HepG2 (cell line): Measurements from ENCODE around the gene RBBP8NL. TPM values are rescaled to one million over a fixed set of nuclear protein-coding genes. Genes with fewer than 3 reads are reported as not detected.

ENCODE experiments used
- ATAC-seq: fragments of 200-7000 bp; cut with Tn5 transposase; 3 replicates; pipeline ENCODE4 v1.9.1; 2020; ENCODE audit warnings: mild to moderate bottlenecking, moderate library complexity
- BruUV-seq: library from RNA; stranded (reverse); fragments of 400-500 nt; replicated peaks from 2 replicates; lab custom pipeline; 2021; lab: Mats Ljungman, UMichigan
- CTCF ChIA-PET: fragments of 300-600 bp; formaldehyde crosslinking; extraction: SDS; loops from one replicate; lab custom pipeline; 2021; ENCODE audit warnings: low total read pairs, inconsistent platforms, low intra/inter-chr PET ratio; lab: Yijun Ruan, JAX
- POLR2A ChIA-PET: fragments of 350-600 bp; sonication (Branson Sonifier 250); formaldehyde crosslinking; loops from one replicate; lab custom pipeline; 2020; ENCODE audit warnings: antibody characterized with exemption, inconsistent platforms; lab: Yijun Ruan, JAX
- DNase-seq: peaks from one replicate; pipeline ENCODE4 v3.0.0-alpha.2; 2015; ENCODE audit warnings: low spot score
- FAIRE-seq: peaks from 3 replicates; lab custom pipeline; 2011; peaks lifted over from hg19 to GRCh38; lab: Jason Lieb, UNC
- H2AFZ ChIP-seq: one replicate; pipeline ENCODE4 v1.6.1; 2011; ENCODE audit warnings: low read length, inconsistent platforms
- H3K27ac ChIP-seq: fragments of 300-600 bp; 3 replicates; pipeline ENCODE4 v1.8.0; 2011; ENCODE audit warnings: mixed run types, mild to moderate bottlenecking, mixed read lengths, low read length, inconsistent platforms; ENCODE audit not compliant: insufficient read depth; ENCODE audit errors: extremely low read length
- H3K27me3 ChIP-seq, 2 experiments: fragments of 200-600 bp in 1 of 2; 2 replicates in 1 of 2; 3 replicates in 1 of 2; pipeline versions ENCODE4 v1.6.0 to v1.8.0; 2011; ENCODE audit warnings: low read length in 2 of 2, mild to moderate bottlenecking in 2 of 2, moderate library complexity in 2 of 2, inconsistent platforms in 1 of 2; ENCODE audit not compliant: insufficient read depth in 2 of 2, control insufficient read depth in 1 of 2
- H3K36me3 ChIP-seq, 2 experiments: fragments of 200-600 bp in 1 of 2; replicated peaks in 1 of 2; 2 replicates in 1 of 2; 3 replicates in 1 of 2; pipeline versions ENCODE4 v1.5.1 to v1.8.0; 2011; ENCODE audit warnings: low read length in 2 of 2, inconsistent platforms in 1 of 2; ENCODE audit not compliant: insufficient read depth in 2 of 2, control insufficient read depth in 1 of 2
- H3K4me1 ChIP-seq: 2 replicates; pipeline ENCODE4 v1.5.1; 2012; ENCODE audit warnings: low read length, inconsistent platforms; ENCODE audit not compliant: insufficient read depth
- H3K4me2 ChIP-seq: 2 replicates; pipeline ENCODE4 v1.6.0; 2011; ENCODE audit warnings: low read depth, low read length, inconsistent platforms
- H3K4me3 ChIP-seq, 3 experiments: fragments of 200-600 bp in 1 of 3; sonication (generic), shearing (Covaris generic) in 1 of 3; replicated peaks in 1 of 3; 2 replicates each; pipeline ENCODE4 v1.5.1; 2011 to 2016; ENCODE audit warnings: low read length in 3 of 3, inconsistent platforms in 2 of 3, low read depth in 2 of 3, mild to moderate bottlenecking in 2 of 3, control low read depth in 1 of 3, mixed read lengths in 1 of 3; ENCODE audit not compliant: insufficient read depth in 1 of 3
- H3K79me2 ChIP-seq: one replicate; pipeline ENCODE4 v1.6.1; 2011; ENCODE audit warnings: low read length, inconsistent platforms; ENCODE audit not compliant: insufficient read depth
- H3K9ac ChIP-seq: 2 replicates; pipeline ENCODE4 v1.6.0; 2011; ENCODE audit warnings: mild to moderate bottlenecking, low read depth, low read length, inconsistent platforms; ENCODE audit not compliant: insufficient read depth
- H3K9me3 ChIP-seq: 2 replicates; pipeline ENCODE4 v1.5.1; 2012; ENCODE audit warnings: mild to moderate bottlenecking, low read length
- H4K20me1 ChIP-seq: 2 replicates; pipeline ENCODE4 v1.6.0; 2011; ENCODE audit warnings: inconsistent platforms, mild to moderate bottlenecking, low read length, moderate library complexity; ENCODE audit not compliant: insufficient read depth
- FOXA3 ChIP-seq: IDR thresholded peaks from 2 replicates; pipeline ENCODE4 v1.6.1; 2016; ENCODE audit warnings: missing genetic modification reagents, missing compliant biosample characterization
- HMG20B ChIP-seq: conservative IDR thresholded peaks from 2 replicates; pipeline ENCODE4 v1.6.1; 2016; ENCODE audit warnings: missing genetic modification reagents, missing compliant biosample characterization
- KDM5B ChIP-seq: sonication (generic); formaldehyde crosslinking; IDR thresholded peaks from 2 replicates; pipeline ENCODE4 v1.4.0; 2020; ENCODE audit warnings: missing genetic modification reagents, mild to moderate bottlenecking, borderline replicate concordance
- LRRFIP1 ChIP-seq: sonication (generic); formaldehyde crosslinking; conservative IDR thresholded peaks from 2 replicates; pipeline ENCODE4 v1.4.0; 2020; ENCODE audit warnings: missing genetic modification reagents
- PHF20 ChIP-seq: sonication (generic); formaldehyde crosslinking; IDR thresholded peaks from 2 replicates; pipeline ENCODE4 v1.5.0; 2020; ENCODE audit warnings: mild to moderate bottlenecking, missing genetic modification reagents
- RARA ChIP-seq: IDR thresholded peaks from 2 replicates; pipeline ENCODE4 v1.6.1; 2016; ENCODE audit warnings: missing genetic modification reagents, missing compliant biosample characterization
- REPIN1 ChIP-seq: sonication (generic); formaldehyde crosslinking; IDR thresholded peaks from 2 replicates; pipeline ENCODE4 v1.8.0; 2022; ENCODE audit warnings: missing genetic modification reagents, low read depth, mild to moderate bottlenecking, borderline replicate concordance
- SP4 ChIP-seq: sonication (generic); formaldehyde crosslinking; IDR thresholded peaks from 2 replicates; pipeline ENCODE4 v1.8.1; 2023; ENCODE audit warnings: mild to moderate bottlenecking, missing genetic modification reagents
- ZFP1 ChIP-seq: IDR thresholded peaks from 2 replicates; pipeline ENCODE4 v1.6.1; 2016
- ZFP91 ChIP-seq: sonication (generic); formaldehyde crosslinking; IDR thresholded peaks from 2 replicates; pipeline ENCODE4 v1.9.0; 2022; ENCODE audit warnings: missing genetic modification reagents, mild to moderate bottlenecking, borderline replicate concordance
- ZNF138 ChIP-seq: sonication (generic); formaldehyde crosslinking; IDR thresholded peaks from 2 replicates; pipeline ENCODE4 v1.5.0; 2020; ENCODE audit warnings: mild to moderate bottlenecking, low read depth, missing genetic modification reagents
- ZNF317 ChIP-seq: sonication (generic); formaldehyde crosslinking; IDR thresholded peaks from 2 replicates; pipeline ENCODE4 v1.5.0; 2020; ENCODE audit warnings: mild to moderate bottlenecking, missing genetic modification reagents
- ZNF772 ChIP-seq: sonication (generic); formaldehyde crosslinking; IDR thresholded peaks from 2 replicates; pipeline ENCODE4 v1.5.0; 2020; ENCODE audit warnings: mild to moderate bottlenecking, missing genetic modification reagents
- WGBS: methylation state at CpG from one replicate; pipeline ENCODE4 v1.1.6; 2017; ENCODE audit warnings: low lambda C conversion rate; 5-methylcytosine and 5-hydroxymethylcytosine counted together
- in situ Hi-C: cut with HindIII; loops from 2 replicates; pipeline ENCODE4 v1.10.0; 2017; ENCODE audit warnings: low pct_unique_long_range_greater_than_20kb; ENCODE audit not compliant: extremely low pct_ligation_motif_present
- intact Hi-C: fragments of 100-400 bp; cut with micrococcal nuclease; formaldehyde crosslinking; loops from one replicate; pipeline ENCODE4 v1.10.0; 2022; ENCODE audit not compliant: unreplicated experiment
- polyA plus RNA-seq, 8 experiments: library from polyadenylated mRNA; depleted of rRNA in 3 of 8; stranded (reverse) in 7 of 8; unstranded in 1 of 8; fragments of >200 nt; fragmentation: Illumina TruSeq in 4 of 8; extraction: Trizol in 4 of 8; gene quantifications; 2 replicates each; pipeline versions ENCODE4 v1.2.1 to v1.2.3, GENCODE V29; 2011 to 2016; ENCODE audit warnings: low read depth in 4 of 8, missing spikeins in 1 of 8, mixed read lengths in 1 of 8; ENCODE audit not compliant: insufficient read depth in 1 of 8
- total RNA-seq, 5 experiments: library from RNA; depleted of rRNA; stranded (reverse); fragments of >200 nt; fragmentation: Illumina TruSeq; extraction: Trizol; gene quantifications; 2 replicates each; pipeline ENCODE4 v1.2.3, GENCODE V29; 2016; ENCODE audit warnings: low read depth in 1 of 5
- TF ChIP-seq, protein P1 (sequence below): sonication (generic); formaldehyde crosslinking; IDR thresholded peaks from 2 replicates; pipeline ENCODE4 v1.8.0; 2022; ENCODE audit warnings: mild to moderate bottlenecking, missing genetic modification reagents; ENCODE audit not compliant: insufficient replicate concordance
- TF ChIP-seq, protein P2 (sequence below): sonication (generic); formaldehyde crosslinking; conservative IDR thresholded peaks from 2 replicates; pipeline ENCODE4 v1.8.1; 2023; ENCODE audit warnings: missing genetic modification reagents

The RBBP8NL gene
- total and polyA plus RNA-seq, 2 of the 13 experiments (the other 11 are each of a cell fraction or from before 2014, with no cell fraction given), result 0.69 to 0.86 TPM

DNA sequence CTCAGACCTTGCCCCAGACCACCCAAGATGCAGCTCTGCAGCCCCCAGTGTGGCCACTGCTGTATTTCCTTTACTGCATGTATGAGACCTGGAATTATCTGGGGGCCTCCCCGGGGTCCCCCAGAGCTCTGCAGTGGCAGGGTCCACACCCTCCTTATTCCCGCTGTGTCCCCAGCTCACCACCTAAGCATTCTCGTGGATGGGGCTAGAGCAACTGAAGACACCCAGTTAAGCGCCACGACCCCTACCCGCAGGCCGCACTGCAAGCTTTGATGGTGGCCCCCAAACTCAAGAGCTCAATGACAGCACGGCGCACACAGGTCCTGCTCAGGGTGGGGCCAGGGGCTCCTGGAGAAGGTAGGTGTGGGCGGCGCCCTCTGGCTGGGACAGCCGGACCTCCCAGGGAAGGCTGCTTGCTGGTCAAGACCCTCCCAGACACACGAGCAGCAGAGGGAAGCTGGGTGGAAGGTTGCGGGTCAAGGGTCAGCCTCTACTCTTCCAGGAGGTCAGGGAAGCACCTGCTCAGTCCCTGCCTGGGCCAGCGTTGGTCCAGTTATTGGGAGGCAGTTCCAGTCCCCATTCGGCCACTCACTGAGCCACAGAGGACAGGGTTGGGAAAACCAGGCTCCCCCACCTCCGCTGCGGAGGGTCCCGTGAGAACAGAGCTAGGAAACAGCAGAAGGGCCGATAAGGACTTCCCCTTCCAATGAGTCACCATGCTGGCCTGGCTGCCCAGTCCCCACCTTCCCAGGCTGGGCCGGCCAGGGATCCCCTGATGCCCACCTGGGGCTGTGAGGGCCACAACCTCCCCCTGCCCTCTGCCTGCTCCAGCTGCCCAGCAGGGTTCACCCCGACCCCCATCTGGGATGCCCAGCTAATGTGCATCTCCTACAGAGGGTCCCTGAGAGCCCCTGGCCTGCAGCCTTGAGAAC is 63.2 kb downstream of the RBBP8NL start:
- CTCF ChIA-PET, result no interaction called here
- H3K4me2 ChIP-seq, result peak overlapping the region; percentile 99
- peaks cover 30% of the 10 kb centered on the region for H4K20me1 ChIP-seq
- no peak for ATAC-seq
- POLR2A ChIA-PET, result interaction anchor here (0.7 to 10.1 kb wide), 7 partner anchors 7 to 58 kb away, joined by 3 to 187 read pairs (median 51); partner anchors contain the start of genes ADRM1 and RPS21
- in situ Hi-C loops, result no loop called here
- H3K79me2 ChIP-seq, result peaks cover 35% of the 10 kb centered on the region
- H3K27me3 ChIP-seq, result no peaks in the 10 kb centered on the region
- WGBS, result 82% methylated on average over 21 of the region's 22 CpGs
- DNase-seq, result no peak
- FAIRE-seq, result peak; percentile 49
- no peaks in the 10 kb centered on the region for H3K9me3 ChIP-seq
- no peak overlapping the region for H3K9ac ChIP-seq
- no peak overlapping the region for H2AFZ ChIP-seq
- BruUV-seq, result no TSS peak
- intact Hi-C loops, result loop anchor here (10.0 kb wide), 1 partner anchor 1601 kb away; the partner anchor contains the start of gene ZNF512B
- no peak overlapping the region for H3K27ac ChIP-seq
- H3K4me1 ChIP-seq, result peaks cover 65% of the 10 kb centered on the region
- H3K4me3 ChIP-seq, result no peak overlapping the region; a peak in 1 of 6 replicates
- H3K36me3 ChIP-seq, result peaks cover 13 to 19% of the 10 kb centered on the region in 2 experiments; a peak in 4 of 5 replicates
- TF ChIP-seq REPIN1 (CRISPR knock-in tag), result no peak
- no peak for TF ChIP-seq FOXA3
- TF ChIP-seq, protein P1, sequence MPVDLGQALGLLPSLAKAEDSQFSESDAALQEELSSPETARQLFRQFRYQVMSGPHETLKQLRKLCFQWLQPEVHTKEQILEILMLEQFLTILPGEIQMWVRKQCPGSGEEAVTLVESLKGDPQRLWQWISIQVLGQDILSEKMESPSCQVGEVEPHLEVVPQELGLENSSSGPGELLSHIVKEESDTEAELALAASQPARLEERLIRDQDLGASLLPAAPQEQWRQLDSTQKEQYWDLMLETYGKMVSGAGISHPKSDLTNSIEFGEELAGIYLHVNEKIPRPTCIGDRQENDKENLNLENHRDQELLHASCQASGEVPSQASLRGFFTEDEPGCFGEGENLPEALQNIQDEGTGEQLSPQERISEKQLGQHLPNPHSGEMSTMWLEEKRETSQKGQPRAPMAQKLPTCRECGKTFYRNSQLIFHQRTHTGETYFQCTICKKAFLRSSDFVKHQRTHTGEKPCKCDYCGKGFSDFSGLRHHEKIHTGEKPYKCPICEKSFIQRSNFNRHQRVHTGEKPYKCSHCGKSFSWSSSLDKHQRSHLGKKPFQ (CRISPR knock-in tag), result no peak
- no peak for TF ChIP-seq KDM5B (CRISPR knock-in tag)
- no peak for TF ChIP-seq HMG20B (CRISPR knock-in tag)
- TF ChIP-seq SP4 (CRISPR knock-in tag), result no peak
- no peak for TF ChIP-seq ZFP1 (CRISPR knock-in tag)
- TF ChIP-seq ZNF138, result 0 out of 2 replicates have a peak, but pooled peaks have one; percentile 50
- no peak for TF ChIP-seq PHF20 (CRISPR knock-in tag)
- TF ChIP-seq LRRFIP1 (CRISPR knock-in tag), result no peak
- no peak; the same call in 1 of the 2 replicates for TF ChIP-seq ZFP91 (CRISPR knock-in tag)
- no peak for TF ChIP-seq ZNF317 (CRISPR knock-in tag)
- TF ChIP-seq ZNF772, result no peak
- TF ChIP-seq, protein P2, sequence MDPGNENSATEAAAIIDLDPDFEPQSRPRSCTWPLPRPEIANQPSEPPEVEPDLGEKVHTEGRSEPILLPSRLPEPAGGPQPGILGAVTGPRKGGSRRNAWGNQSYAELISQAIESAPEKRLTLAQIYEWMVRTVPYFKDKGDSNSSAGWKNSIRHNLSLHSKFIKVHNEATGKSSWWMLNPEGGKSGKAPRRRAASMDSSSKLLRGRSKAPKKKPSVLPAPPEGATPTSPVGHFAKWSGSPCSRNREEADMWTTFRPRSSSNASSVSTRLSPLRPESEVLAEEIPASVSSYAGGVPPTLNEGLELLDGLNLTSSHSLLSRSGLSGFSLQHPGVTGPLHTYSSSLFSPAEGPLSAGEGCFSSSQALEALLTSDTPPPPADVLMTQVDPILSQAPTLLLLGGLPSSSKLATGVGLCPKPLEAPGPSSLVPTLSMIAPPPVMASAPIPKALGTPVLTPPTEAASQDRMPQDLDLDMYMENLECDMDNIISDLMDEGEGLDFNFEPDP (CRISPR knock-in tag), result no peak
- no peak for TF ChIP-seq RARA (CRISPR knock-in tag)
